ENCODE results near the gene ANKS1A. TPM values are rescaled to one million over a fixed set of nuclear protein-coding genes. Genes with fewer than 3 reads are reported as not detected.

Gene ANKS1A
- total RNA-seq, 1 experiment from 2014 or later, result 28.5 TPM

DNA sequence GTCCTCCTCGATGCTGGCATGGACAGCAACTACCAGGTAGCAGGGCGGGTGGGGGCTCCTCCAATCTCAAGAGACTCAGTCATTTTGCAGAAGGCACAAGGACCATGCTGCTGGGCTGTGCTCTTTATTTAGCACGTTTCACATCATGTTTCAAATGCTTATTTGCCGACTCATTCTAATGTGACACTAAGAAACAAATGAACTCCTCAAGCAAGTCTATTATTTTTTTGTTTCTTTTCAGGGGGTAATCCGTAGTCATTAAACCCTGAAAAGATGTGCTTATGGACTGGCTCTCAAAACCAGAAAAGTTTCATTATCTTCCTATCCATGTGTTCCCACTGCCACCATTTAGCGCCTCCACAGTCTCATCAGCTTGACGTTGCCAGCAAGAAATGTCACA is 92.9 kb downstream of the ANKS1A start:
- H3K9me2 ChIP-seq (ENCODE audit: insufficient read depth), result no peaks in the 10 kb centered on the region
- ChIA-PET CTCF (no interaction called here), POLR2A (ENCODE audit: unreplicated experiment) (no interaction called here)
- H3K27ac ChIP-seq, result no peak overlapping the region
- no peak for DNase-seq
- H3F3A ChIP-seq (ENCODE audit: insufficient read depth, low read depth), result 0 out of 2 replicates have a peak, but pooled peaks cover 4% of the 10 kb centered on the region
- H3K4me1 ChIP-seq (replicated peaks; ENCODE audit: insufficient read depth), result no peaks in the 10 kb centered on the region
- no peak overlapping the region for H3K4me3 ChIP-seq
- peaks cover 7% of the 10 kb centered on the region for H4K20me1 ChIP-seq (ENCODE audit: insufficient read depth)
- no peaks in the 10 kb centered on the region for H3K27me3 ChIP-seq (ENCODE audit: insufficient read depth, low read depth)
- no peaks in the 10 kb centered on the region for H3K9me3 ChIP-seq (ENCODE audit: insufficient read depth, low read depth)
- intact Hi-C loops (cut with micrococcal nuclease; ENCODE audit: unreplicated experiment), result no loop called here
- H3K36me3 ChIP-seq (ENCODE audit: low read depth), result no peaks in the 10 kb centered on the region
- no peak overlapping the region for H2AFZ ChIP-seq
- no TSS peak for BruUV-seq (replicated peaks)
- no peaks in the 10 kb centered on the region for H3K79me2 ChIP-seq (ENCODE audit: low read depth)
- H3K4me2 ChIP-seq, result no peak overlapping the region
- TF ChIP-seq, protein P1, sequence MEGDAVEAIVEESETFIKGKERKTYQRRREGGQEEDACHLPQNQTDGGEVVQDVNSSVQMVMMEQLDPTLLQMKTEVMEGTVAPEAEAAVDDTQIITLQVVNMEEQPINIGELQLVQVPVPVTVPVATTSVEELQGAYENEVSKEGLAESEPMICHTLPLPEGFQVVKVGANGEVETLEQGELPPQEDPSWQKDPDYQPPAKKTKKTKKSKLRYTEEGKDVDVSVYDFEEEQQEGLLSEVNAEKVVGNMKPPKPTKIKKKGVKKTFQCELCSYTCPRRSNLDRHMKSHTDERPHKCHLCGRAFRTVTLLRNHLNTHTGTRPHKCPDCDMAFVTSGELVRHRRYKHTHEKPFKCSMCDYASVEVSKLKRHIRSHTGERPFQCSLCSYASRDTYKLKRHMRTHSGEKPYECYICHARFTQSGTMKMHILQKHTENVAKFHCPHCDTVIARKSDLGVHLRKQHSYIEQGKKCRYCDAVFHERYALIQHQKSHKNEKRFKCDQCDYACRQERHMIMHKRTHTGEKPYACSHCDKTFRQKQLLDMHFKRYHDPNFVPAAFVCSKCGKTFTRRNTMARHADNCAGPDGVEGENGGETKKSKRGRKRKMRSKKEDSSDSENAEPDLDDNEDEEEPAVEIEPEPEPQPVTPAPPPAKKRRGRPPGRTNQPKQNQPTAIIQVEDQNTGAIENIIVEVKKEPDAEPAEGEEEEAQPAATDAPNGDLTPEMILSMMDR (conservative IDR thresholded peaks at IDR 0.05), result no peak
- TF ChIP-seq EZH2 (IDR thresholded peaks at IDR 0.05; ENCODE audit: low read depth), result no peak

DNA sequence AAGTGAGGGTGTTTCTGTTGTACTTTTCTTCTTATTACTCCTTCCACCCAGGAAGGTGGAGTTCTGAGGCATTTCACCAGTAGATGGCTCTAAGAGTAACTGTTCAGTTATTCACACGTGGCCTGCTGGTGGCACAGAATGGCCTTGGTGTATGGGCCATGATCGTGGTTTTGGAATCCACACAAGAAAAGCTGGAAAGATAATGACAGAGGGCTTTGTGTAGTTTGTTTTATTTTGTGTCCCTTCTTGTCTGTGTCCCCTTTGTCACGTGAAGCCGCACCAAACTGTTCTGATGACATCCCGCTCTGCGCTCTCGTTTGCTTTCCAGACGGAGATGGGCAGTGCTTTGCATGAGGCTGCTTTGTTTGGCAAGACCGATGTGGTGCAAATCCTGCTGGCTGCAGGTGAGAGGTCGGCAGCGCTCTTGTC is 93.4 kb downstream of the ANKS1A start:
- H3K9me2 ChIP-seq (ENCODE audit: insufficient read depth), result no peaks in the 10 kb centered on the region
- no peaks in the 10 kb centered on the region for H3K27me3 ChIP-seq (ENCODE audit: insufficient read depth, low read depth)
- no peak for DNase-seq
- BruUV-seq (replicated peaks), result no TSS peak
- H3K36me3 ChIP-seq (ENCODE audit: low read depth), result peaks cover 3% of the 10 kb centered on the region; the same call in 1 of the 2 replicates
- POLR2A ChIA-PET (ENCODE audit: unreplicated experiment), result no interaction called here
- H3K27ac ChIP-seq, result no peak overlapping the region
- no peak for TF ChIP-seq EZH2 (IDR thresholded peaks at IDR 0.05; ENCODE audit: low read depth)
- TF ChIP-seq, protein P1 (conservative IDR thresholded peaks at IDR 0.05), result 0 out of 2 replicates have a peak, but pooled peaks have one; percentile 19
- H2AFZ ChIP-seq, result no peak overlapping the region
- no peaks in the 10 kb centered on the region for H3F3A ChIP-seq (ENCODE audit: insufficient read depth, low read depth)
- intact Hi-C loops (cut with micrococcal nuclease; ENCODE audit: unreplicated experiment), result no loop called here
- no peaks in the 10 kb centered on the region for H3K4me1 ChIP-seq (replicated peaks; ENCODE audit: insufficient read depth)
- no peaks in the 10 kb centered on the region for H3K9me3 ChIP-seq (ENCODE audit: insufficient read depth, low read depth)
- H3K4me3 ChIP-seq, result no peak overlapping the region
- CTCF ChIA-PET, result no interaction called here
- H4K20me1 ChIP-seq (ENCODE audit: insufficient read depth), result peaks cover 12% of the 10 kb centered on the region
- no peak overlapping the region for H3K4me2 ChIP-seq
- H3K79me2 ChIP-seq (ENCODE audit: low read depth), result no peaks in the 10 kb centered on the region

DNA sequence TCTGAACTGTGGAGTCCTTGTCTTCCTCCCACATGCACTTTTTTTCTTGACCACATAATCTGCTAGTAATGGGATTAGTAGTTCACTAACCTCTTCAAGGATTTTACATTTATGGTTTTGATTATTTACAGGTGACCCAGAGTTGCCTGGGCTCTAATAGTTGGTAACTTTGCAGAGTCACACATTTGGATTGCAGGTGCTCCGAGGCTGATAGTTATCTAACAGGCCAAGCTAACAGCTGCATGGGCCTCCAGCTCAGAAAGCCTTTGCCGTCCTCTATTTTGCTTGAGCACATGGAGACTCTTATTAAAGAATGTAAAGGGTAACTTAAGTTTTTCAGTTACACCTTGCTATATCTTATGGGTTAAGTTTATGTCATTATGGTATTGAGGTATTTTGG is 95.4 kb downstream of the ANKS1A start:
- Histone ChIP-seq H3K9me2 (ENCODE audit: insufficient read depth) (no peaks in the 10 kb centered on the region), H3K4me2 (no peak overlapping the region), H4K20me1 (ENCODE audit: insufficient read depth) (peaks cover 15% of the 10 kb centered on the region), H2AFZ (no peak overlapping the region), H3F3A (ENCODE audit: insufficient read depth, low read depth) (no peaks in the 10 kb centered on the region), H3K9me3 (ENCODE audit: insufficient read depth, low read depth) (no peaks in the 10 kb centered on the region), H3K27ac (no peak overlapping the region), H3K4me3 (no peak overlapping the region), H3K79me2 (ENCODE audit: low read depth) (no peaks in the 10 kb centered on the region), H3K36me3 (ENCODE audit: low read depth) (peaks cover 7% of the 10 kb centered on the region), H3K4me1 (replicated peaks; ENCODE audit: insufficient read depth) (no peaks in the 10 kb centered on the region), H3K27me3 (ENCODE audit: insufficient read depth, low read depth) (no peaks in the 10 kb centered on the region)
- CTCF ChIA-PET, result no interaction called here
- BruUV-seq (replicated peaks), result no TSS peak
- TF ChIP-seq, protein P1 (conservative IDR thresholded peaks at IDR 0.05), result no peak
- no peak for TF ChIP-seq EZH2 (IDR thresholded peaks at IDR 0.05; ENCODE audit: low read depth)
- POLR2A ChIA-PET (ENCODE audit: unreplicated experiment), result no interaction called here
- intact Hi-C loops (cut with micrococcal nuclease; ENCODE audit: unreplicated experiment), result no loop called here
- no peak for DNase-seq

Measured in PC-9 (cell line).